Ovary (tissue), 3 donors: ENCODE data around the gene KCNK4.

Source experiments
- CTCF ChIP-seq, 3 donors: fragments of 450-650 bp in 2 of 3; fragments of 200-600 bp in 1 of 3; IDR thresholded peaks; one replicate each; pipeline versions ENCODE4 v1.5.1 to v1.8.0; 2016 to 2022; ENCODE audit warnings: antibody characterized with exemption in 3 of 3, mild to moderate bottlenecking in 1 of 3
- EP300 ChIP-seq: sonication (generic); formaldehyde crosslinking; IDR thresholded peaks from one replicate; pipeline ENCODE4 v1.6.1; 2017; ENCODE audit warnings: antibody characterized with exemption
- POLR2A ChIP-seq: fragments of 450-650 bp; IDR thresholded peaks from one replicate; pipeline ENCODE4 v1.6.1; 2017; ENCODE audit warnings: antibody characterized with exemption, mild to moderate bottlenecking, moderate library complexity
- donor health status: DM: no; HTN: no; CAD: no.

GRCh38 chr11:64322925-64323260 lies 31.8 kb downstream of the KCNK4 start:
- no peak for TF ChIP-seq POLR2A
- TF ChIP-seq CTCF (IDR thresholded peaks at IDR 0.05) = no peak
- TF ChIP-seq EP300 = no peak
